Pancreas (tissue), 10 donors: ENCODE measurements around the gene CHST13. TPM values are rescaled to one million over a fixed set of nuclear protein-coding genes. Genes with fewer than 3 reads are reported as not detected.
"Not testable (repeated sequence)": the region's sequence is repeated elsewhere in the genome, so short reads cannot be mapped to it uniquely, and the experiment has no call there.

Experiments
- ATAC-seq, 4 donors: fragments of 200-7000 bp; cut with Tn5 transposase; one replicate each; pipeline versions ENCODE4 v1.8.0 to v1.9.1; 2020; ENCODE audit warnings: mild to moderate bottlenecking in 4 of 4, moderate library complexity in 4 of 4
- DNase-seq, 6 donors: peaks; one replicate each; pipeline ENCODE4 v3.0.0-alpha.2; 2020
- FAIRE-seq: peaks from 2 replicates; lab custom pipeline; 2012; peaks lifted over from hg19 to GRCh38; lab: Jason Lieb, UNC
- H3K27ac ChIP-seq, 4 donors: fragments of 200-600 bp; sonication (generic); 1 replicate in 3 of 4; 2 replicates in 1 of 4; pipeline versions ENCODE4 v1.5.0 to v1.8.0; 2020
- H3K27me3 ChIP-seq, 4 donors: fragments of 200-600 bp; one replicate each; pipeline ENCODE4 v1.8.0; 2021
- H3K36me3 ChIP-seq, 3 donors: fragments of 200-600 bp; sonication (generic) in 1 of 3; one replicate each; pipeline versions ENCODE4 v1.5.0 to v1.8.0; 2020 to 2021
- H3K4me1 ChIP-seq, 3 donors: fragments of 200-600 bp; one replicate each; pipeline ENCODE4 v1.8.0; 2021
- H3K4me3 ChIP-seq, 4 donors: fragments of 200-600 bp; sonication (generic) in 2 of 4; one replicate each; pipeline versions ENCODE4 v1.5.0 to v1.8.0; 2020 to 2021
- H3K9me3 ChIP-seq, 4 donors: fragments of 200-600 bp; one replicate each; pipeline ENCODE4 v1.8.0; 2021
- CTCF ChIP-seq, 4 donors: fragments of 200-600 bp; sonication (generic) in 3 of 4; IDR thresholded peaks; one replicate each; pipeline versions ENCODE4 v1.5.0 to v1.8.0; 2021; ENCODE audit warnings: antibody characterized with exemption in 4 of 4
- WGBS, 2 donors: extraction: QIAGEN DNeasy Blood & Tissue Kit; methylation state at CpG; one replicate each; pipeline ENCODE4 v1.1.7; 2013; 5-methylcytosine and 5-hydroxymethylcytosine counted together
- intact Hi-C, 3 donors: fragments of 100-400 bp; cut with DNase I; formaldehyde crosslinking; loops; one replicate each; pipeline versions ENCODE4 v1.11.1 to v1.14.2; 2022
- polyA plus RNA-seq, 2 donors: library from polyadenylated mRNA; stranded (reverse); fragments of 200-250 nt; gene quantifications; one replicate each; pipeline ENCODE4 v1.2.3, GENCODE V29; 2013
- total RNA-seq, 6 donors: library from RNA; stranded (reverse); fragmentation: NEBNext Ultra II Directional in 4 of 6; extraction: Animal tissue kit (Norgen Biotek cat#: 25700) in 4 of 6; gene quantifications; one replicate each; pipeline versions ENCODE4 v1.2.1 to v1.2.4, GENCODE V29; 2021 to 2023
- donor health status: healthy with polysubstance abuse.
- donor health status: DM: no; HTN: no; CAD: no; lungs with moderate emphysema.
- donor health status: DM: no; HTN: no; CAD: no.
- donor health status: control.
- donor health status: control.
- donor health status: Bipolar disorder and iron deficiency.
- donor health status: DM: yes; HTN: yes; CAD: no.
- donor health status: DM: no; HTN: no; CAD: no.
- donor health status: DM: no; HTN: no; CAD: no.
- donor health status: DM: yes; HTN: yes; CAD: no.

Gene CHST13
- total and polyA plus RNA-seq, 8 donors: 0.08 to 0.28 (median 0.19) TPM; not detected in 2

- TF ChIP-seq CTCF (IDR thresholded peaks at IDR 0.05): no peak
- DNase-seq (peak in 1 of 6 donors; percentile 29), ATAC-seq (no peak), FAIRE-seq (no peak)
- Histone ChIP-seq H3K9me3 (no peaks in the 10 kb centered on the region), H3K36me3 (no peaks in the 10 kb centered on the region), H3K27ac (no peak overlapping the region), H3K4me1 (no peaks in the 10 kb centered on the region), H3K4me3 (no peak overlapping the region), H3K27me3 (no peaks in the 10 kb centered on the region)
- 83 to 86% methylated on average over 7 of the region's 7 CpGs for WGBS, 2 donors
- intact Hi-C loops: no loop called here
Measured at GRCh38 chr3:126578702-126579101, 54.7 kb downstream of the CHST13 start.

GRCh38 chr3:126580746-126581145, 56.8 kb downstream of the CHST13 start:
- Histone ChIP-seq H3K27ac (no peak overlapping the region), H3K36me3 (no peaks in the 10 kb centered on the region), H3K4me1 (no peaks in the 10 kb centered on the region), H3K9me3 (no peaks in the 10 kb centered on the region), H3K27me3 (no peaks in the 10 kb centered on the region), H3K4me3 (no peak overlapping the region)
- TF ChIP-seq CTCF (IDR thresholded peaks at IDR 0.05): no peak
- FAIRE-seq (no peak), DNase-seq (no peak), ATAC-seq (no peak)
- WGBS, 2 donors: 67 to 73% methylated on average over 5 of the region's 5 CpGs
- intact Hi-C loops: no loop called here

- intact Hi-C loops: no loop called here
- no peak overlapping the region for H3K4me3 ChIP-seq
- H3K27me3 ChIP-seq: no peaks in the 10 kb centered on the region
- no peak overlapping the region for H3K27ac ChIP-seq
- 70 to 73% methylated on average over 2 of the region's 2 CpGs for WGBS, 2 donors
- no peaks in the 10 kb centered on the region for H3K9me3 ChIP-seq
- no peak for ATAC-seq
- FAIRE-seq: no peak
- no peak for DNase-seq
- no peaks in the 10 kb centered on the region for H3K4me1 ChIP-seq
- H3K36me3 ChIP-seq: no peaks in the 10 kb centered on the region
- no peak for TF ChIP-seq CTCF (IDR thresholded peaks at IDR 0.05)
Measured at GRCh38 chr3:126581569-126581968, 57.6 kb downstream of the CHST13 start.

- no peak for DNase-seq
- no peak for ATAC-seq
- WGBS, 2 donors: 75 to 80% methylated on average over 4 of the region's 4 CpGs
- Histone ChIP-seq H3K36me3 (no peaks in the 10 kb centered on the region), H3K9me3 (no peaks in the 10 kb centered on the region), H3K4me1 (no peaks in the 10 kb centered on the region), H3K27me3 (no peaks in the 10 kb centered on the region), H3K4me3 (no peak overlapping the region), H3K27ac (no peak overlapping the region)
- no peak for TF ChIP-seq CTCF (IDR thresholded peaks at IDR 0.05)
- intact Hi-C loops: no loop called here
- FAIRE-seq: no peak
Measured at GRCh38 chr3:126582311-126582710, 58.4 kb downstream of the CHST13 start.

- H3K9me3 ChIP-seq, FAIRE-seq, H3K27ac ChIP-seq, H3K27me3 ChIP-seq, DNase-seq, ATAC-seq, H3K4me1 ChIP-seq, H3K4me3 ChIP-seq, intact Hi-C loops, H3K36me3 ChIP-seq: not testable (repeated sequence)
- 58 to 61% methylated on average over 5 of the region's 5 CpGs for WGBS, 2 donors
Measured at GRCh38 chr3:126591515-126591914, 67.6 kb downstream of the CHST13 start.

Other genes starting within 250 kb of the CHST13 start
- 10 to 100 TPM; 15.2 to 38.3 (median 30.6) TPM for gene KLF15, start 166.7 kb upstream of the CHST13 start, total RNA-seq
- 10 to 100 TPM; 11.3 to 27.1 TPM for gene KLF15, start 166.7 kb upstream of the CHST13 start, polyA plus RNA-seq
- not detected for gene CFAP100, start 129.2 kb upstream of the CHST13 start, total RNA-seq
- not detected for gene CFAP100, start 129.2 kb upstream of the CHST13 start, polyA plus RNA-seq
- gene ZXDC, start 48.3 kb upstream of the CHST13 start, total RNA-seq: 10 to 100 TPM; 19.4 to 26.1 (median 21.3) TPM
- 10 to 100 TPM; 19.9 to 21.7 TPM for gene ZXDC, start 48.3 kb upstream of the CHST13 start, polyA plus RNA-seq
- gene UROC1, start 6.4 kb upstream of the CHST13 start, total RNA-seq: not detected
- gene UROC1, start 6.4 kb upstream of the CHST13 start, polyA plus RNA-seq: under 1 TPM in 1 of 2 donors, not detected in 1; 0.09 TPM
- not detected for gene C3orf22, start 34.8 kb downstream of the CHST13 start, total RNA-seq
- gene C3orf22, start 34.8 kb downstream of the CHST13 start, polyA plus RNA-seq: under 1 TPM in 1 of 2 donors, not detected in 1; 0.09 TPM
- gene TXNRD3, start 131.0 kb downstream of the CHST13 start, total RNA-seq: 1 to 10 TPM; 4.7 to 8.3 (median 7.1) TPM
- gene TXNRD3, start 131.0 kb downstream of the CHST13 start, polyA plus RNA-seq: 1 to 10 TPM; 4.4 to 5.0 TPM
- gene CHCHD6, start 180.1 kb downstream of the CHST13 start, total RNA-seq: 1 to 10 TPM; 5.0 to 6.4 (median 5.9) TPM
- gene CHCHD6, start 180.1 kb downstream of the CHST13 start, polyA plus RNA-seq: 10 to 100 TPM in 1 of 2 donors, 1 to 10 TPM in 1; 9.1 to 10.9 TPM